Measurements from ENCODE around the gene EMC8.
"Not testable (repeated sequence)": the region's sequence is repeated elsewhere in the genome, so short reads cannot be mapped to it uniquely, and the experiment has no call there.

The EMC8 gene

GRCh38 chr16:85812031-85812807, 12.9 kb upstream of the EMC8 start:
- no peak for DNase-seq

GRCh38 chr16:85810742-85811115, 11.4 kb upstream of the EMC8 start:
- DNase-seq: no peak

- no peak for DNase-seq
These were observed 10.9 kb upstream of the EMC8 start for GRCh38 chr16:85810097-85810741.

- no peak for DNase-seq
These were observed 10.3 kb upstream of the EMC8 start for GRCh38 chr16:85809645-85810044.

- no peak for DNase-seq
These were observed 9.6 kb upstream of the EMC8 start for GRCh38 chr16:85808926-85809325.

- DNase-seq: not testable (repeated sequence)
These were observed 8.8 kb upstream of the EMC8 start for GRCh38 chr16:85808104-85808503.

GRCh38 chr16:85807340-85807739, 8.0 kb upstream of the EMC8 start:
- not testable (repeated sequence) for DNase-seq

GRCh38 chr16:85806539-85806938, 7.2 kb upstream of the EMC8 start:
- DNase-seq: no peak

- DNase-seq: no peak
These were observed 6.2 kb upstream of the EMC8 start for GRCh38 chr16:85805442-85806045.

- no peak for DNase-seq
These were observed 4.2 kb upstream of the EMC8 start for GRCh38 chr16:85803570-85803969.

- no peak for DNase-seq
These were observed 951 bp upstream of the EMC8 start for GRCh38 chr16:85800321-85800669.

- DNase-seq: no peak
These were observed 345 bp downstream of the EMC8 start for GRCh38 chr16:85798901-85799496.

- no peak for DNase-seq
These were observed 1.0 kb downstream of the EMC8 start for GRCh38 chr16:85798283-85798776.

- no peak for DNase-seq
These were observed 2.7 kb downstream of the EMC8 start for GRCh38 chr16:85796599-85796998.

GRCh38 chr16:85796152-85796551, 3.2 kb downstream of the EMC8 start:
- DNase-seq: no peak

GRCh38 chr16:85794696-85795095, 4.6 kb downstream of the EMC8 start:
- no peak for DNase-seq

GRCh38 chr16:85793662-85794298, 5.6 kb downstream of the EMC8 start:
- DNase-seq: no peak

GRCh38 chr16:85789773-85790172, 9.6 kb downstream of the EMC8 start:
- no peak for DNase-seq

- DNase-seq: no peak
These were observed 10.5 kb downstream of the EMC8 start for GRCh38 chr16:85788819-85789218.

- no peak for DNase-seq
These were observed 13.4 kb downstream of the EMC8 start for GRCh38 chr16:85785927-85786326.

GRCh38 chr16:85784813-85785212, 14.5 kb downstream of the EMC8 start:
- DNase-seq: no peak

GRCh38 chr16:85783441-85783840, 15.9 kb downstream of the EMC8 start:
- no peak for DNase-seq

- DNase-seq: peak; percentile 88
These were observed 16.9 kb downstream of the EMC8 start for GRCh38 chr16:85782451-85782850.

Data from GF-D8 (cell line).